ENCODE results near the gene SERPINA12. TPM values are rescaled to one million over a fixed set of nuclear protein-coding genes. Genes with fewer than 3 reads are reported as not detected.

The SERPINA12 gene
- not detected in 2 replicates for total RNA-seq

GRCh38 chr14:94509356-94509755, at the start of gene SERPINA12:
Gene SERPINA12 (minus strand): TSS chr14:94509469. CDS start chr14:94498397, 11,072 bp downstream.

GRCh38 chr14:94476023-94476422, 33.2 kb downstream of the SERPINA12 start, which contains the start of gene SERPINA9:
Gene SERPINA9 (minus strand): TSS chr14:94476197. CDS start chr14:94469840, 6,357 bp downstream.

Other genes starting within 250 kb of the SERPINA12 start
- gene SERPINA10, start 216.2 kb downstream of the SERPINA12 start, total RNA-seq = not detected in 2 replicates
- gene SERPINA6, start 186.1 kb downstream of the SERPINA12 start, total RNA-seq = not detected in 2 replicates
- not detected in 2 replicates for gene SERPINA2, start 142.8 kb downstream of the SERPINA12 start, total RNA-seq
- gene SERPINA1, start 120.9 kb downstream of the SERPINA12 start, total RNA-seq = under 0.01 and 0.22 TPM in 2 replicates
- gene SERPINA11, start 56.7 kb downstream of the SERPINA12 start, total RNA-seq = not detected in 2 replicates
- gene SERPINA9, start 33.3 kb downstream of the SERPINA12 start, total RNA-seq = not detected in 2 replicates
- not detected in 2 replicates for gene SERPINA4, start 52.0 kb upstream of the SERPINA12 start, total RNA-seq
- gene SERPINA5, start 72.0 kb upstream of the SERPINA12 start, total RNA-seq = not detected in 2 replicates
- 0.54 TPM in 1 of 2 replicates, not detected in the other for gene SERPINA3, start 102.9 kb upstream of the SERPINA12 start, total RNA-seq